Activated CD8-positive, alpha-beta T cell treated with anti-CD3 and anti-CD28 coated beads for 36 hours (primary cell): Measurements from ENCODE around the gene MRPL32. TPM values are rescaled to one million over a fixed set of nuclear protein-coding genes. Genes with fewer than 3 reads are reported as not detected.

Experiments
- ATAC-seq: fragments of 200-7000 bp; cut with Tn5 transposase; one replicate; pipeline ENCODE4 v1.10.0; 2021; ENCODE audit warnings: mild to moderate bottlenecking, moderate library complexity
- CTCF ChIA-PET: fragments of 350-600 bp; sonication (Branson Sonifier 250); formaldehyde crosslinking; loops from one replicate; lab custom pipeline; 2021; ENCODE audit warnings: antibody characterized with exemption; lab: Charles Lee
- POLR2A ChIA-PET: fragments of 350-600 bp; sonication (Branson Sonifier 250); formaldehyde crosslinking; loops from one replicate; lab custom pipeline; 2021; ENCODE audit warnings: antibody characterized with exemption; lab: Charles Lee
- DNase-seq: peaks from one replicate; pipeline ENCODE4 v3.0.0-alpha.2; 2020
- H3K27ac Mint-ChIP-seq: one replicate; pipeline ENCODE4 v1.8.0; 2021; ENCODE audit warnings: mild to moderate bottlenecking, mixed read lengths
- H3K27me3 Mint-ChIP-seq: one replicate; pipeline ENCODE4 v1.8.0; 2021; ENCODE audit warnings: mixed read lengths
- H3K36me3 Mint-ChIP-seq: one replicate; pipeline ENCODE4 v1.8.0; 2021; ENCODE audit warnings: low read depth, mixed read lengths
- H3K4me1 Mint-ChIP-seq: one replicate; pipeline ENCODE4 v1.8.0; 2021; ENCODE audit warnings: low read depth, mixed read lengths
- H3K4me3 Mint-ChIP-seq: one replicate; pipeline ENCODE4 v1.8.0; 2021; ENCODE audit warnings: mild to moderate bottlenecking, moderate library complexity, mixed read lengths
- H3K9me3 Mint-ChIP-seq: one replicate; pipeline ENCODE4 v1.8.0; 2021; ENCODE audit warnings: mixed read lengths
- intact Hi-C: fragments of 100-400 bp; cut with micrococcal nuclease; formaldehyde crosslinking; loops from one replicate; pipeline ENCODE4 v1.10.0; 2022
- total RNA-seq, 2 experiments: library from RNA; stranded (reverse); gene quantifications; one replicate each; pipeline ENCODE4 v1.2.3, GENCODE V29; 2021
- TF ChIP-seq, protein P1 (sequence below): fragments of 200-600 bp; IDR thresholded peaks from one replicate; pipeline ENCODE4 v1.8.0; 2022; ENCODE audit warnings: antibody characterized with exemption, mild to moderate bottlenecking

Gene MRPL32
- total RNA-seq, 2 experiments from 2014 or later, result 66.9 to 68.5 TPM

DNA sequence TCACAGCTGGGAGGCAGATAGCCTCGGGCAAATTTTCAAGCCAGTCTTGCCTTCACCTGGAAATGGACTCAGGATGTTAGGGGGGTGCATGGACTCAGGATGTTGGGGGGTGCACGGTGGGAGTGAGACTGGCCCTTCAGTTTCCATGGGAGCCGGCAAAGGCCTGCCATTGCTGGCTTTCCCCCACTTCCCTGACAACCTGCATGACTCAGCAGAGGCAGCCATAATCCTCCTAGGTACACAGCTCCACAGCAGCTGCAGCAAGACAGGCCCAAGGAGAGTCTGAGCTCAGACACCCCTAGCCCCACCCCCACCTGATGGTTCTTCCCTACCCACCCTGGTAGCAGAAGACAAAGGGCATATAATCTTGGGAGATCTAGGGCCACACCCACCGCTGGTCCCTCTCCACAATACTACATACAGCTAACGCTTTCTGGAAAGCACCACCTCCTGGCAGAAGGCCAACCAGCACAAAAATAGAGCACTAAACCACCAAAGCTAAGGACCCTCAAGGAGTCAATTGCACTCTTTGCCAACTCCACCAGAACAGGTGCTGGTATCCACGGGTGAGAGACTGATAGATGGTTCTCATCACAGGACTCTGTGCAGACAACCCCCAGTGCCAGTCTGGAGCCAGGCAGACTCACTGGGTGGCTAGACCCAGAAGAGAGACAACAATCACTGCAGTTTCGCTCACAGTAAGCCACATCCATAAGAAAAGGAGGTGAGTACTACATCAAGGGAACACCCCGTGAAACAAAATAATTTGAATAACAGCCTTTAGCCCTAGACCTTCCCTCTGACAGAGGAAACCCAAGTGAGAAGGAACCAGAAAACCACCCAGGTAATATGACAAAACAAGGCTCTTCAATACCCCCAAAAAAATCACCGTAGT is 38.6 kb upstream of the MRPL32 start:
- CTCF ChIA-PET, result interaction anchor here (1.2 to 1.4 kb wide), 2 partner anchors 13 to 17 kb away, joined by 3 read pairs; no protein-coding TSS in a partner anchor
- DNase-seq (no peak), ATAC-seq (no peak)
- TF ChIP-seq, protein P1, sequence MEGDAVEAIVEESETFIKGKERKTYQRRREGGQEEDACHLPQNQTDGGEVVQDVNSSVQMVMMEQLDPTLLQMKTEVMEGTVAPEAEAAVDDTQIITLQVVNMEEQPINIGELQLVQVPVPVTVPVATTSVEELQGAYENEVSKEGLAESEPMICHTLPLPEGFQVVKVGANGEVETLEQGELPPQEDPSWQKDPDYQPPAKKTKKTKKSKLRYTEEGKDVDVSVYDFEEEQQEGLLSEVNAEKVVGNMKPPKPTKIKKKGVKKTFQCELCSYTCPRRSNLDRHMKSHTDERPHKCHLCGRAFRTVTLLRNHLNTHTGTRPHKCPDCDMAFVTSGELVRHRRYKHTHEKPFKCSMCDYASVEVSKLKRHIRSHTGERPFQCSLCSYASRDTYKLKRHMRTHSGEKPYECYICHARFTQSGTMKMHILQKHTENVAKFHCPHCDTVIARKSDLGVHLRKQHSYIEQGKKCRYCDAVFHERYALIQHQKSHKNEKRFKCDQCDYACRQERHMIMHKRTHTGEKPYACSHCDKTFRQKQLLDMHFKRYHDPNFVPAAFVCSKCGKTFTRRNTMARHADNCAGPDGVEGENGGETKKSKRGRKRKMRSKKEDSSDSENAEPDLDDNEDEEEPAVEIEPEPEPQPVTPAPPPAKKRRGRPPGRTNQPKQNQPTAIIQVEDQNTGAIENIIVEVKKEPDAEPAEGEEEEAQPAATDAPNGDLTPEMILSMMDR, result no peak
- intact Hi-C loops, result no loop called here
- H3K4me1 Mint-ChIP-seq, result peaks cover 6% of the 10 kb centered on the region
- H3K36me3 Mint-ChIP-seq, result peaks cover 11% of the 10 kb centered on the region
- peaks cover 1% of the 10 kb centered on the region for H3K27me3 Mint-ChIP-seq
- H3K27ac Mint-ChIP-seq, result no peak overlapping the region
- H3K9me3 Mint-ChIP-seq, result peaks cover 14% of the 10 kb centered on the region
- H3K4me3 Mint-ChIP-seq, result no peak overlapping the region
- POLR2A ChIA-PET, result no interaction called here

DNA sequence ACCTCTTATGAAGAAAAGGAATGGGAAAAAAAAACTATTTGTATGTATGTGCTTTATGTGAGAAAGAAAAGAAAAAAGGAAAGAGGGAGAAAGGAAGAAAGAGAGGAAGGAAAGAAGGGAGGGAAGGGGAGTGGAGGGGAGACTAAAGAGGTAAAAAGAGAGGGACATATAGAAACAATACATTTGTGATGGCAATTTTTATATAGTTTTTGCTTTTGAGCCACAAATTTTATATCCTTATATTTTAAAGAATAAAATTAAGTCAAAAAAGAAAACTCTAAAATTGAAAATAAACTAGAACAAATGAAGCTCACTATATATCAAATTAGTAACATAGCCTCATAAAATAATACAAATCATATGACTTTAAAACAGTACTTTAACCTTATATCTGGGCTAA is 31.3 kb upstream of the MRPL32 start:
- DNase-seq (no peak), ATAC-seq (no peak)
- CTCF ChIA-PET, result no interaction called here
- Mint-ChIP-seq H3K4me3 (no peak overlapping the region), H3K27ac (no peak overlapping the region), H3K4me1 (no peaks in the 10 kb centered on the region), H3K9me3 (peaks cover 3% of the 10 kb centered on the region), H3K36me3 (no peaks in the 10 kb centered on the region), H3K27me3 (no peaks in the 10 kb centered on the region)
- POLR2A ChIA-PET, result no interaction called here
- intact Hi-C loops, result no loop called here
- TF ChIP-seq, protein P1, result no peak

DNA sequence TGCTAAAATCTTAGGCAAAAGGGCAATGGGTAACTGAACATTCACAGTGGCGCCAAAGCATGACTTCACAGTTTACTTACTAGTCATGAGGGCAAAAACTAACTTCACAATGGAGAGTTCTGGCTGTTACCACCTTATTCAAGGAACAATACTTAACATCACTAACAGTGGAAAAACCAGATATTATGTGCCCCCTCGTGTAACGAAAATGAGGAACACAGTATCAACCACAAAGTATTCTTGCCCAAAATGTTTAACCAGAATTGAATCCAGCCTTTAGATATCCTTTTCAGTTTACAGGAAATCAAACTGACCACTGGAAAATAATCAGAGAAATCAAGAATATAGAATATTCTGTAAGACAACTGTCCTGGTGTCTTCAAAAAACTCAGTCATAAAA is 29.8 kb upstream of the MRPL32 start:
- Mint-ChIP-seq H3K4me1 (no peaks in the 10 kb centered on the region), H3K27ac (no peak overlapping the region), H3K27me3 (no peaks in the 10 kb centered on the region), H3K36me3 (no peaks in the 10 kb centered on the region), H3K9me3 (no peaks in the 10 kb centered on the region), H3K4me3 (no peak overlapping the region)
- intact Hi-C loops, result no loop called here
- TF ChIP-seq, protein P1, result no peak
- no peak for ATAC-seq
- ChIA-PET CTCF (no interaction called here), POLR2A (no interaction called here)
- DNase-seq, result no peak

DNA sequence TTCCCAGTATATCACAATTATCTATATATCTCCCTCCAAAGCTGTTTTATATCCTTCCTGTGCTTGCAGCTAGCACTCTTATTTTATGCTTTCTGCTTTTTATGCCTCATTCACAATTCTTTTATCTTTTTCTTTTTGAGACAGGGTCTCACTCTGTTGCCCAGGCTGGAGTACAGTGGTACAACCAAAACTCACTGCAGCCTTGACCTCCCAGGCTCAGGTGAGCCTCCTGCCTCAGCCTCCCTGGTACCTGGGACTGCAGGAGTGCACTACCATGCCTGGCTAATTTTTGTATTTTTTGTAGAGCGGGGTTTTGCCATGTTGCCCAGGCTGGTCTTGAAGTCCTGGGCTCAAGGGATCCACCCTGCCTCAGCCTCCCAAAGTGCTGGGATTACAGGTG is 26.0 kb upstream of the MRPL32 start:
- Mint-ChIP-seq H3K4me1 (peaks cover 18% of the 10 kb centered on the region), H3K36me3 (peaks cover 15% of the 10 kb centered on the region), H3K27me3 (no peaks in the 10 kb centered on the region), H3K9me3 (no peaks in the 10 kb centered on the region), H3K4me3 (no peak overlapping the region), H3K27ac (no peak overlapping the region)
- TF ChIP-seq, protein P1, result no peak
- ChIA-PET CTCF (interaction anchor here (0.9 to 1.4 kb wide), 2 partner anchors 13 to 35 kb away, joined by 3 read pairs; no protein-coding TSS in a partner anchor), POLR2A (interaction anchor here (1.1 to 1.2 kb wide), 2 partner anchors 13 to 17 kb away, joined by 3 read pairs; no protein-coding TSS in a partner anchor)
- DNase-seq, result no peak
- no peak for ATAC-seq
- intact Hi-C loops, result no loop called here

DNA sequence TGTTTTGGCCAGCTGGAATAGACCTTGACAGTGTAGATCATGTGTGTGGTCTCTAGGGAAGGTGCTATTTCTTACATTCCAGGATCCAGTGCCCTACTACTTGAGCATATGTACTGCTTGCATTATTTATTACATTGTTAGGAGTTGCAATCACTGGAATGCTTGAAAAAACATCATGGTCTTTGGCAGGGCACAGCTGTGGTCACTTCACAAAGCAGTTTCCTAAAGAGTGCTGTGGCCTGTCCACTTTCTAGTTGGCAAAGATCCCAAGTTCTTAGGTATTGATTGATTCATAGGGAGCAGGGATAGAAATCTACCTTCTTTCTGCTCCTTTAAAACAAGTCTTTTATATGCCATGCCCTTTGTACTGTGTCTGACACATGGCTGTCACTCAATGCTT is 24.9 kb upstream of the MRPL32 start:
- TF ChIP-seq, protein P1, result no peak
- CTCF ChIA-PET, result interaction anchor here (1.0 to 1.5 kb wide), 2 partner anchors 11 to 14 kb away, joined by 3 to 4 read pairs; no protein-coding TSS in a partner anchor
- Mint-ChIP-seq H3K4me3 (no peak overlapping the region), H3K27me3 (no peaks in the 10 kb centered on the region), H3K4me1 (peaks cover 23% of the 10 kb centered on the region), H3K27ac (no peak overlapping the region), H3K9me3 (no peaks in the 10 kb centered on the region), H3K36me3 (peaks cover 15% of the 10 kb centered on the region)
- intact Hi-C loops, result no loop called here
- POLR2A ChIA-PET, result interaction anchor here (1.1 to 1.2 kb wide), 2 partner anchors 12 to 18 kb away, joined by 3 read pairs; no protein-coding TSS in a partner anchor
- no peak for ATAC-seq
- DNase-seq, result no peak
